Lower leg skin (tissue), 3 donors: ENCODE results near the gene DGKQ.

Experiments
- CTCF ChIP-seq, 3 donors: fragments of 450-650 bp; IDR thresholded peaks; one replicate each; pipeline ENCODE4 v1.5.1; 2016; ENCODE audit warnings: antibody characterized with exemption in 3 of 3, mild to moderate bottlenecking in 3 of 3, moderate library complexity in 2 of 3
- POLR2A ChIP-seq, 2 donors: fragments of 450-650 bp; IDR thresholded peaks; one replicate each; pipeline ENCODE4 v1.6.1; 2016 to 2017; ENCODE audit warnings: antibody characterized with exemption in 2 of 2, mild to moderate bottlenecking in 1 of 2, moderate library complexity in 1 of 2

DNA sequence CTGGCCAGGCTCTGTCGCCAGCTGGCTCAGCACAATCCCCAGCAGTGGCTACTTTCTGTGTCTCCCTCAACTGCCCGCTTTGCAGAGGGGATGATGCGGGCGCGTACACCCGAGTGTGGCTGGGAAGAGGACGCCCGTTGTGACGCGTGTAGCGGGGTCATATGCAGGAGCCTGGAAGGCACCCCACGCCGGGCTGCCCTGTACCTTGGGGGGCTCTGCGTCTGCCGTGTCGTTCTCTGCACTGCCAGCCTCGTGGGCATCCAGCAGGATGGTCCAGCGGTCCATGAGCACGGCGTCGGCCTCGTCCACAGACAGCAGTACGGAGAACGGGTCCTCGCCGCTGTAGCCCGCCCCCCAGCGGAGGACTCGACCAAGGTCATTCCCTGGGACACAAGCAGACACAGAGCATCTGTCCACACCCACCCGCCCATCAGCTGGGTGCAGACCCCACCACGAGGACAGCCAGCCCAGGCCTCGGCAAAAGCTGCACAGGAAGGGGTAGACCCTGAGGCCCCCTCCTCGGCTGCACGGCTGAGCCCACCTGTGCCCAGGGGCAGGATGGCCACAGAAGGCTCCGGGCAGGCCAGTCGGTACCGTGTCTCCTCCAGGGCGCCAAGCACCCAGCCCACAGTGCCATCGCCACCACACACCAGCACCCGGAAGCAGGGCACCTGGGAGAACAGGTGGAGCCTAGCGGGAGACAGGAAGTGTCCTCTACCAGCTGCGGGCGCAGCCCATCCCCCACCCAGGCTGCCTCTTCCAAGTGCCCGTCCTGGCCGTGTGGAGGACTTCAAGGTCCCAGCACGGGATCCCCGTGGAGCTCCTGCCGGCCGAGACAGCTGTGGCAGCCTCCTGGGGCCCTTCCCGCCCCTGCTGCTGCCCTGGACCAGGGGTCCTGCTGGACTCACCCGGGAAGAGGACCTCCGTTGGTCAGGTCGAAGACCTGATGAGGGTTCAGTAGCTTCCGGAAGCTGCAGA is 10.8 kb downstream of the DGKQ start:
- no peak for TF ChIP-seq POLR2A (IDR thresholded peaks at IDR 0.05)
- no peak for TF ChIP-seq CTCF (IDR thresholded peaks at IDR 0.05)
